ENCODE data around the gene CDON. TPM values are rescaled to one million over a fixed set of nuclear protein-coding genes. Genes with fewer than 3 reads are reported as not detected.

Gene CDON
- total and polyA plus RNA-seq, 2 of the 13 experiments (the other 11 are each of a cell fraction or from before 2014, with no cell fraction given), result 9.6 to 12.8 TPM

DNA sequence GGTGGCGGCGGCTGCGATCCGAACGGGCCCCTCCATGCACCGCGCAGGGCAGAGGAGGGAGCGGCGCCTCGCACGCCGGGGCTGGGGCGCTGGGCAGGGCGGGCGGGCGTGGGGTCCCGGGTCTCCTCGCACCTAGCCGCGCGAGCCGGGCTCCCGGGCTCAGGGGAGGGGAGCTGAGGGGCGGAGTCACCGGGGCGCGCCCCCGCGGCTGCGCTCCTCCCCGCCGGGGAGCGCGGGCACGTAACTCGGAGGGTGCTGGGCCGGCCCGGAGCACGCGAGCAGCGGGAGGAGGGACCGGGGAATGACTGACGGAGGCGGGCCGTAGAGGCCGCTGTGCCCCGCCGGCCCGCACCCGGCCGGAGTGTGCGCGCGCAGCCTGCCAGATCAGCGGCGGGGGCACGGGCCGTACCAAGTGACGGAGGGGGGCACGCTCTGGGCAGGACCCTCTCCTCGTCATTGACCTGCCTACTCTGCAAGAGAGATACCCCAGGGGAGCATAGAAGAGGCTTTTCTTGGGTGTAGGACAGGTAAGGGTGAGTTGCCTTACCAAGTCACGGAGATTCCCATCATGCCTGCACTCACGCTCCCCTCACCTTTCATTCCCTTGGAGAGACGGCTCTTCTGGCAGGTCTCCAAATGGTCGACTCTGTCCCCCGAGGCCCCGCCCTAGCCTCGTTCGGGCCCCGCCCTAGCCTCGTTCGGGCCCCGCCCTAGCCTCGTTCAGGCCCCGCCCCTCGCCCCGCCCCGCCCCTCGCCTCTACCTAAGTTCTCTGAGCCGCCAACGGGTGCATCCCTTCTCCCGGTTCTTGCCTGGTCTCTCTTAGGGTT, at the start of gene CDON (continued):
- TF ChIP-seq, protein P1, sequence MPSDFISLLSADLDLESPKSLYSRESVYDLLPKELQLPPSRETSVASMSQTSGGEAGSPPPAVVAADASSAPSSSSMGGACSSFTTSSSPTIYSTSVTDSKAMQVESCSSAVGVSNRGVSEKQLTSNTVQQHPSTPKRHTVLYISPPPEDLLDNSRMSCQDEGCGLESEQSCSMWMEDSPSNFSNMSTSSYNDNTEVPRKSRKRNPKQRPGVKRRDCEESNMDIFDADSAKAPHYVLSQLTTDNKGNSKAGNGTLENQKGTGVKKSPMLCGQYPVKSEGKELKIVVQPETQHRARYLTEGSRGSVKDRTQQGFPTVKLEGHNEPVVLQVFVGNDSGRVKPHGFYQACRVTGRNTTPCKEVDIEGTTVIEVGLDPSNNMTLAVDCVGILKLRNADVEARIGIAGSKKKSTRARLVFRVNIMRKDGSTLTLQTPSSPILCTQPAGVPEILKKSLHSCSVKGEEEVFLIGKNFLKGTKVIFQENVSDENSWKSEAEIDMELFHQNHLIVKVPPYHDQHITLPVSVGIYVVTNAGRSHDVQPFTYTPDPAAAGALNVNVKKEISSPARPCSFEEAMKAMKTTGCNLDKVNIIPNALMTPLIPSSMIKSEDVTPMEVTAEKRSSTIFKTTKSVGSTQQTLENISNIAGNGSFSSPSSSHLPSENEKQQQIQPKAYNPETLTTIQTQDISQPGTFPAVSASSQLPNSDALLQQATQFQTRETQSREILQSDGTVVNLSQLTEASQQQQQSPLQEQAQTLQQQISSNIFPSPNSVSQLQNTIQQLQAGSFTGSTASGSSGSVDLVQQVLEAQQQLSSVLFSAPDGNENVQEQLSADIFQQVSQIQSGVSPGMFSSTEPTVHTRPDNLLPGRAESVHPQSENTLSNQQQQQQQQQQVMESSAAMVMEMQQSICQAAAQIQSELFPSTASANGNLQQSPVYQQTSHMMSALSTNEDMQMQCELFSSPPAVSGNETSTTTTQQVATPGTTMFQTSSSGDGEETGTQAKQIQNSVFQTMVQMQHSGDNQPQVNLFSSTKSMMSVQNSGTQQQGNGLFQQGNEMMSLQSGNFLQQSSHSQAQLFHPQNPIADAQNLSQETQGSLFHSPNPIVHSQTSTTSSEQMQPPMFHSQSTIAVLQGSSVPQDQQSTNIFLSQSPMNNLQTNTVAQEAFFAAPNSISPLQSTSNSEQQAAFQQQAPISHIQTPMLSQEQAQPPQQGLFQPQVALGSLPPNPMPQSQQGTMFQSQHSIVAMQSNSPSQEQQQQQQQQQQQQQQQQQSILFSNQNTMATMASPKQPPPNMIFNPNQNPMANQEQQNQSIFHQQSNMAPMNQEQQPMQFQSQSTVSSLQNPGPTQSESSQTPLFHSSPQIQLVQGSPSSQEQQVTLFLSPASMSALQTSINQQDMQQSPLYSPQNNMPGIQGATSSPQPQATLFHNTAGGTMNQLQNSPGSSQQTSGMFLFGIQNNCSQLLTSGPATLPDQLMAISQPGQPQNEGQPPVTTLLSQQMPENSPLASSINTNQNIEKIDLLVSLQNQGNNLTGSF (CRISPR knock-in tag; IDR thresholded peaks at IDR 0.05), result no peak
- TF ChIP-seq FOSL1 (CRISPR knock-in tag; IDR thresholded peaks at IDR 0.05; ENCODE audit: borderline replicate concordance), result no peak
- TF ChIP-seq, protein P2, sequence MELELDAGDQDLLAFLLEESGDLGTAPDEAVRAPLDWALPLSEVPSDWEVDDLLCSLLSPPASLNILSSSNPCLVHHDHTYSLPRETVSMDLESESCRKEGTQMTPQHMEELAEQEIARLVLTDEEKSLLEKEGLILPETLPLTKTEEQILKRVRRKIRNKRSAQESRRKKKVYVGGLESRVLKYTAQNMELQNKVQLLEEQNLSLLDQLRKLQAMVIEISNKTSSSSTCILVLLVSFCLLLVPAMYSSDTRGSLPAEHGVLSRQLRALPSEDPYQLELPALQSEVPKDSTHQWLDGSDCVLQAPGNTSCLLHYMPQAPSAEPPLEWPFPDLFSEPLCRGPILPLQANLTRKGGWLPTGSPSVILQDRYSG (CRISPR knock-in tag; IDR thresholded peaks at IDR 0.05), result no peak
- TF ChIP-seq PCBP1 (IDR thresholded peaks at IDR 0.05; ENCODE audit: borderline replicate concordance, low read depth, low read length), result no peak
- TF ChIP-seq DNMT3B (CRISPR knock-in tag; conservative IDR thresholded peaks at IDR 0.05), result no peak
- no peak for TF ChIP-seq SATB2 (CRISPR knock-in tag; IDR thresholded peaks at IDR 0.05)
- TF ChIP-seq IKZF1 (IDR thresholded peaks at IDR 0.05), result no peak
- TF ChIP-seq ZNF296 (CRISPR knock-in tag; conservative IDR thresholded peaks at IDR 0.05), result no peak
- TF ChIP-seq ZNF883 (CRISPR knock-in tag; IDR thresholded peaks at IDR 0.05; ENCODE audit: not compliant biosample characterization), result no peak
- peak in 1 of 2 experiments; percentile 76; a peak in 1 of 4 replicates for TF ChIP-seq KLF16 (CRISPR knock-in tag; IDR thresholded peaks at IDR 0.05)
- peak; percentile 72; the same call in 1 of the 2 replicates for TF ChIP-seq ZNF124 (CRISPR knock-in tag; IDR thresholded peaks at IDR 0.05)
- TF ChIP-seq CCAR2 (optimal IDR thresholded peaks at IDR 0.05; ENCODE audit: low read depth, low read length), result no peak
- TF ChIP-seq ZNF10 (CRISPR knock-in tag; IDR thresholded peaks at IDR 0.05; ENCODE audit: borderline replicate concordance, low read depth), result no peak
- TF ChIP-seq HNRNPK (IDR thresholded peaks at IDR 0.05; ENCODE audit: low read depth, low read length, poor library complexity, severe bottlenecking), result no peak
- TF ChIP-seq ZSCAN21 (CRISPR knock-in tag; IDR thresholded peaks at IDR 0.05; ENCODE audit: borderline replicate concordance), result no peak; the same call in 1 of the 2 replicates
- no peak for TF ChIP-seq ZNF75D (CRISPR knock-in tag; IDR thresholded peaks at IDR 0.05; ENCODE audit: borderline replicate concordance)
- no peak for TF ChIP-seq PTBP1 (IDR thresholded peaks at IDR 0.05; ENCODE audit: low read depth, low read length, poor library complexity, severe bottlenecking)
- peak; percentile 46; the same call in 1 of the 2 replicates for TF ChIP-seq ZNF350 (CRISPR knock-in tag; IDR thresholded peaks at IDR 0.05; ENCODE audit: borderline replicate concordance, low read depth)
- no peak for TF ChIP-seq ATF1 (CRISPR knock-in tag; IDR thresholded peaks at IDR 0.05)
- TF ChIP-seq ZNF777 (CRISPR knock-in tag; IDR thresholded peaks at IDR 0.05), result no peak
- no peak for TF ChIP-seq PPARG (CRISPR knock-in tag; conservative IDR thresholded peaks at IDR 0.05)
- no peak for TF ChIP-seq ZNF629 (CRISPR knock-in tag; conservative IDR thresholded peaks at IDR 0.05)

Measured in HepG2 (cell line).